Stomach (tissue), 4 donors: Measurements from ENCODE around the gene MORC1.

ENCODE experiments used
- CTCF ChIP-seq, 7 experiments: fragments of 450-650 bp in 4 of 7; fragments of 200-600 bp in 3 of 7; sonication (generic) in 3 of 7; IDR thresholded peaks; one replicate each; pipeline ENCODE4 v1.5.1; 2016 to 2019; ENCODE audit warnings: antibody characterized with exemption in 7 of 7, control low read depth in 2 of 7, mild to moderate bottlenecking in 1 of 7
- EP300 ChIP-seq: sonication (generic); formaldehyde crosslinking; IDR thresholded peaks from one replicate; pipeline ENCODE4 v1.6.1; 2017; ENCODE audit warnings: antibody characterized with exemption
- POLR2AphosphoS5 ChIP-seq, 3 donors: sonication (generic); formaldehyde crosslinking; IDR thresholded peaks; one replicate each; pipeline ENCODE4 v1.6.1; 2016; ENCODE audit warnings: antibody characterized with exemption in 3 of 3

GRCh38 chr3:109132801-109133473 is 15.0 kb upstream of the MORC1 start:
- no peak for TF ChIP-seq CTCF (IDR thresholded peaks at IDR 0.05)
- TF ChIP-seq EP300, result no peak
- peak in 2 of 3 donors; percentile 7 to 60 for TF ChIP-seq POLR2AphosphoS5 (IDR thresholded peaks at IDR 0.05)
